WERI-Rb-1 (cell line): ENCODE measurements around the gene SULT6B1.
"Not testable (repeated sequence)": the region's sequence is repeated elsewhere in the genome, so short reads cannot be mapped to it uniquely, and the experiment has no call there.

Experiments used
- DNase-seq: peaks from one replicate; pipeline ENCODE4 v3.0.0-alpha.2; 2020
- H3K27ac ChIP-seq: fragments of 250-450 bp; sonication (Bioruptor Pico); 2 replicates; pipeline ENCODE4 v1.5.1; 2020; ENCODE audit warnings: mild to moderate bottlenecking, moderate library complexity
- H3K27me3 ChIP-seq: fragments of 250-450 bp; sonication (Bioruptor Pico); 2 replicates; pipeline ENCODE4 v1.5.1; 2021; ENCODE audit warnings: mild to moderate bottlenecking, low read depth, moderate library complexity; ENCODE audit not compliant: insufficient read depth, severe bottlenecking
- H3K36me3 ChIP-seq: fragments of 250-450 bp; sonication (Bioruptor Pico); 2 replicates; pipeline ENCODE4 v1.5.1; 2020; ENCODE audit warnings: mild to moderate bottlenecking, moderate library complexity
- H3K4me3 ChIP-seq: 2 replicates; pipeline ENCODE4 v1.5.1; 2011; ENCODE audit warnings: low read depth, mild to moderate bottlenecking, control low read depth, low read length
- H3K9me3 ChIP-seq: fragments of 250-450 bp; sonication (Bioruptor Pico); 2 replicates; pipeline ENCODE4 v1.5.1; 2021; ENCODE audit warnings: mild to moderate bottlenecking, moderate library complexity; ENCODE audit not compliant: severe bottlenecking
- TF ChIP-seq, protein P1 (sequence below): IDR thresholded peaks from 2 replicates; pipeline ENCODE4 v1.5.1; 2011; ENCODE audit warnings: low read depth, mild to moderate bottlenecking, control low read depth, inconsistent platforms, low read length

The SULT6B1 gene

DNA sequence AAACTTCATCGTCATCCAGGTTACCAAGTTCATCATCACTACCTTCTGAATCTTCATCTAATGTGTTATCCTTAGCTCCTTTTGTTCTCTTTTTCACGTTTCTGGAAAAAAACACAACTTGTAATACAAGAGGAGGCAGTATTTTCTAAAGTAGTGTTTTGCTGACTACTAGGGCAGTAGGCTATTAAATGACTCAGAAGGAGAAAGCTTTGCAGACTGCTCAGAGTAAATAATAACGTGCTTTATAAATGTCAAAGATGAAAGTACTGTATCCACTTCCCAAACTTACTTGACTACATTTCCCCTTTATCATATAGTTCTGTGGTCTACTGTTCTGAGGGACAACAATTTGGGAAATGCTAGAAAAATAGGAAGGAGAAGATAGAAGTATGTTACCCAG, 23.5 kb upstream of the SULT6B1 start:
- no peak for DNase-seq
- Histone ChIP-seq H3K36me3 (peaks cover 98% of the 10 kb centered on the region), H3K9me3 (peaks cover 6% of the 10 kb centered on the region), H3K4me3 (no peak overlapping the region), H3K27me3 (no peaks in the 10 kb centered on the region), H3K27ac (no peak overlapping the region)
- TF ChIP-seq, protein P1, sequence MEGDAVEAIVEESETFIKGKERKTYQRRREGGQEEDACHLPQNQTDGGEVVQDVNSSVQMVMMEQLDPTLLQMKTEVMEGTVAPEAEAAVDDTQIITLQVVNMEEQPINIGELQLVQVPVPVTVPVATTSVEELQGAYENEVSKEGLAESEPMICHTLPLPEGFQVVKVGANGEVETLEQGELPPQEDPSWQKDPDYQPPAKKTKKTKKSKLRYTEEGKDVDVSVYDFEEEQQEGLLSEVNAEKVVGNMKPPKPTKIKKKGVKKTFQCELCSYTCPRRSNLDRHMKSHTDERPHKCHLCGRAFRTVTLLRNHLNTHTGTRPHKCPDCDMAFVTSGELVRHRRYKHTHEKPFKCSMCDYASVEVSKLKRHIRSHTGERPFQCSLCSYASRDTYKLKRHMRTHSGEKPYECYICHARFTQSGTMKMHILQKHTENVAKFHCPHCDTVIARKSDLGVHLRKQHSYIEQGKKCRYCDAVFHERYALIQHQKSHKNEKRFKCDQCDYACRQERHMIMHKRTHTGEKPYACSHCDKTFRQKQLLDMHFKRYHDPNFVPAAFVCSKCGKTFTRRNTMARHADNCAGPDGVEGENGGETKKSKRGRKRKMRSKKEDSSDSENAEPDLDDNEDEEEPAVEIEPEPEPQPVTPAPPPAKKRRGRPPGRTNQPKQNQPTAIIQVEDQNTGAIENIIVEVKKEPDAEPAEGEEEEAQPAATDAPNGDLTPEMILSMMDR, result no peak

DNA sequence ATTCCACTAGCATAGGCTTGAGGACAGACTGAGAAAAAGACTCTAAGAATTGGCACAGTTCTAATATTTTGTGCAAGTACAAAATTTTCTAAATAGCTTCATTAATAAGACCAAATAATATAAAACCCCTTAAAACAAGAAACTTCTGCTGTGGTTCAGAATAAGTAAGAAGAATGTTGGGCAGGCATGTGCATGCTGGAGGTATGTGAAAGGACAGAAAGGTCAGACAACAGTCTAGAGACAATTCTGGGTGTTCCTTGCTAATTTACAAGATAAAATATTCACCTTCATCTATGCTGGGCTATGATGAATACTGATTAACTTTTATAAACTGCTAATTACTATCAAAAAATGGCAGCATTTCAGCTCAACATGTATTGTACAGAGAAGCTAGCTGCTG, 22.7 kb upstream of the SULT6B1 start:
- H3K4me3 ChIP-seq, result no peak overlapping the region
- peaks cover 6% of the 10 kb centered on the region for H3K9me3 ChIP-seq
- H3K27ac ChIP-seq, result no peak overlapping the region
- peaks cover 98% of the 10 kb centered on the region for H3K36me3 ChIP-seq
- no peaks in the 10 kb centered on the region for H3K27me3 ChIP-seq
- no peak for DNase-seq
- TF ChIP-seq, protein P1, result no peak

DNA sequence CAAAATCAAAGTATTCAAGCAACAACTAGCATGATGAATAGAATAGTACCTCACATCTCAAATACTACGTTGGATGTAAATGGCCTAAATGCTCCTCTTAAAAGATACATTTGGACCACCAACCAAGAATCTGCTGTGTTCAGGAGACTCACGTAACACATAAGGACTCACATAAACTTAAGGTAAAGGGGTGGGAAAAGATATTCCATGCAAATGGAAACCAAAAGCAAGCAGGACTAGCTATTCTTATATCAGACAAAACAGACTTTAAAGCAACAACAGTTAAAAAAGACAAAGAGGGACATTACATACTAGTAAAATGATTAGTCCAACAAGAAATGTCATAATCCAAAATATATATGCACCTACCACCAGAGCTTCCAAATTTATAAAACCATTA, 18.3 kb upstream of the SULT6B1 start:
- H3K27ac ChIP-seq, H3K4me3 ChIP-seq, DNase-seq, H3K27me3 ChIP-seq: not testable (repeated sequence)
- H3K9me3 ChIP-seq, result peaks cover 13% of the 10 kb centered on the region
- H3K36me3 ChIP-seq, result peaks cover 100% of the 10 kb centered on the region

DNA sequence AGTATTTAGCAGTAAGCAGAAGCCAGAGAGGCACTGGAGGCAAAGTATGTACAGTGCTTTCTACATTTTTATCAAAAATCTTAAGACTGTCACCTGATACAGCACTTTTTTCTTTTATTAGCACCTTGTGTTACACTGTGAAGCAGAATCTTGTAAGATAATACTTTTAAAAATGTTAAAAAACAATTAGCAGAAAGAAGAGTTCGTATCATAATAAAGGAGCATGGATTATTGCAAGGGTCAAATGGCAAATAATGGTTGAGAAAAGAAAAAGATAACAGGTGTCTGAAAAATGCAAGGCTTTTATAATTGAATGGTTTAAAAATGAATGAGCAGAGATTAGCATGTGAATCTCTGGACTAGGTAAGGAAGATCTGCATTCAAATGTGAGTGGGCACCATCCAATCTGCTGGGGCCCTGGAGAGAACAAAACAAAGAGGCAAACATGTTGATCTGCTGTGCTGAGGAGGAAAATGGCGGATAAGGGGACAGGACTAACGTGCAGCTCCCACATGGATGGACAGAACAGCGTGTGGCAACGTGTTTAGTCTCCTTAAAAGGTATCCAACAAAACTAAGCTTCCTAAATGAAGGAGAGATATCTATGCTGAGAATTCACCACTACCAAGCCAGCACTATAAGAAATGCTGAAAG, 17.3 kb upstream of the SULT6B1 start:
- Histone ChIP-seq H3K9me3 (peaks cover 13% of the 10 kb centered on the region), H3K36me3 (peaks cover 100% of the 10 kb centered on the region)

DNA sequence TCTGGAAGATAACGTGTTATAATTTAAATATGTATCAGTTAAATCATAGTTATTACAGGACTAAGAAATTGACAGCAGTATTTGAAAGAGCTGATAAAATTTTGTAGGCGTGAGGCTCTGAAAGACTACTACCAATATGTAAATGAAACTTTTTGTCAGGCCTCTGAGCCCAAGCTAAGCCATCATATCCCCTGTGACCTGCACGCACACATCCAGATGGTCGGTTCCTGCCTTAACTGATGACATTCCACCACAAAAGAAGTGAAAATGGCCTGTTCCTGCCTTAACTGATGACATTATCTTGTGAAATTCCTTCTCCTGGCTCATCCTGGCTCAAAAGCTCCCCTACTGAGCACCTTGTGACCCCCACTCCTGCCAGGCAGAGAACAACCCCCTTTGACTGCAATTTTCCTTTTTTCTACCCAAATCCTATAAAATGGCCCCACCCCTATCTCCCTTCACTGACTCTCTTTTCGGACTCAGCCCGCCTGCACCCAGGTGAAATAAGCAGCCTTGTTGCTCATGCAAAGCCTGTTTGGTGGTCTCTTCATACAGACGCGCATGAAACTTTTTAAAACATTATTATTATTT, 16.7 kb upstream of the SULT6B1 start:
- not testable (repeated sequence) for H3K4me3 ChIP-seq, H3K27ac ChIP-seq, DNase-seq, H3K27me3 ChIP-seq
- Histone ChIP-seq H3K36me3 (peaks cover 98% of the 10 kb centered on the region), H3K9me3 (peaks cover 13% of the 10 kb centered on the region)

More for the DNA sequence above, 17.3 kb upstream of the SULT6B1 start:
- Histone ChIP-seq H3K27me3 (no peaks in the 10 kb centered on the region), H3K27ac (no peak overlapping the region), H3K4me3 (no peak overlapping the region)
- TF ChIP-seq, protein P1, result no peak
- no peak for DNase-seq

DNA sequence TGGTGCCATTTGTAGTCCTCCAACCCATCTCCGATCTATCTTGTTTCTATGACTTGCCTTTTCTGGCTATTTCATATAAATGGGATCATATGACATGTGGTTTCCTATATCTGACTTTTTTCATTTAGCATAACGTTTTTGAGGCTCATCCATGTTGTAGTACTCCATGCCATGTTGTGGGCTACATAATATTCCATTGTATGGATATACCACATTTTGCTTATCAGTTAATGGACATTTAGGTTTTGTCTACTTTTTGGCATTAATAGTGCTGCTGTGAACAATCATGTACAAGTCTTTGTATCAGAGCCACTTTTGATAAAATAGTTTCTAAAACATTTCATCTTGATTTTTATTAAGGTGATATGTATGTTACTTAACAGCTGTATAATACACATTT, 15.2 kb upstream of the SULT6B1 start:
- H3K27me3 ChIP-seq, result no peaks in the 10 kb centered on the region
- H3K9me3 ChIP-seq, result peaks cover 13% of the 10 kb centered on the region
- H3K36me3 ChIP-seq, result peaks cover 98% of the 10 kb centered on the region
- no peak for DNase-seq
- TF ChIP-seq, protein P1, result no peak
- no peak overlapping the region for H3K27ac ChIP-seq
- no peak overlapping the region for H3K4me3 ChIP-seq

GRCh38 chr2:37201766-37202165, 13.3 kb upstream of the SULT6B1 start:
- H3K36me3 ChIP-seq, result peaks cover 80% of the 10 kb centered on the region
- H3K4me3 ChIP-seq, result no peak overlapping the region
- H3K27me3 ChIP-seq, result no peaks in the 10 kb centered on the region
- H3K27ac ChIP-seq, result no peak overlapping the region
- DNase-seq, result no peak
- H3K9me3 ChIP-seq, result peaks cover 6% of the 10 kb centered on the region
- TF ChIP-seq, protein P1, result no peak
